HG03103 (cell line): ENCODE measurements around the gene KRT6B.
"Not testable (repeated sequence)": the region's sequence is repeated elsewhere in the genome, so short reads cannot be mapped to it uniquely, and the experiment has no call there.

Experiments
- ATAC-seq: cut with Tn5 transposase; IDR thresholded peaks from one replicate; pipeline ENCODE4 v1.9.1; 2021; ENCODE audit warnings: low read depth; ENCODE audit not compliant: unreplicated experiment

The KRT6B gene

GRCh38 chr12:52473768-52474167 lies 21.8 kb upstream of the KRT6B start, which contains the start of gene KRT6C:
TSS of gene KRT6C (minus strand) at chr12:52473805. CDS start at chr12:52473737, 68 bp downstream.
- ATAC-seq = no peak

- ATAC-seq = no peak
Observed at GRCh38 chr12:52469853-52470252, 17.9 kb upstream of the KRT6B start.

GRCh38 chr12:52464897-52465296 lies 13.0 kb upstream of the KRT6B start:
- no peak for ATAC-seq

GRCh38 chr12:52461693-52462092 lies 9.7 kb upstream of the KRT6B start:
- ATAC-seq = no peak

- no peak for ATAC-seq
Observed at GRCh38 chr12:52458861-52459260, 6.9 kb upstream of the KRT6B start.

GRCh38 chr12:52455821-52456220 lies 3.9 kb upstream of the KRT6B start:
- ATAC-seq = no peak

GRCh38 chr12:52454411-52455201 lies 2.7 kb upstream of the KRT6B start:
- ATAC-seq = no peak

GRCh38 chr12:52448228-52448627 lies 3.7 kb downstream of the KRT6B start:
- no peak for ATAC-seq

- not testable (repeated sequence) for ATAC-seq
Observed at GRCh38 chr12:52447196-52447595, 4.8 kb downstream of the KRT6B start.

GRCh38 chr12:52446367-52447045 lies 5.4 kb downstream of the KRT6B start:
- ATAC-seq = no peak

GRCh38 chr12:52445876-52446275 lies 6.1 kb downstream of the KRT6B start:
- no peak for ATAC-seq

- no peak for ATAC-seq
Observed at GRCh38 chr12:52444647-52445595, 7.0 kb downstream of the KRT6B start.

- no peak for ATAC-seq
Observed at GRCh38 chr12:52443966-52444365, 8.0 kb downstream of the KRT6B start.

- no peak for ATAC-seq
Observed at GRCh38 chr12:52442600-52443061, 9.3 kb downstream of the KRT6B start.

- ATAC-seq = no peak
Observed at GRCh38 chr12:52441320-52441911, 10.5 kb downstream of the KRT6B start.

- ATAC-seq = no peak
Observed at GRCh38 chr12:52440821-52441319, 11.1 kb downstream of the KRT6B start.

- no peak for ATAC-seq
Observed at GRCh38 chr12:52439845-52440244, 12.1 kb downstream of the KRT6B start.

- no peak for ATAC-seq
Observed at GRCh38 chr12:52439420-52439819, 12.5 kb downstream of the KRT6B start.

GRCh38 chr12:52438305-52439301 lies 13.3 kb downstream of the KRT6B start:
- no peak for ATAC-seq
